SH-SY5Y (cell line): ENCODE results near the gene NAV2.

Experiments used
- GATA2 ChIP-seq: IDR thresholded peaks from 2 replicates; pipeline ENCODE4 v1.6.1; 2011; ENCODE audit warnings: mild to moderate bottlenecking, low read depth, low read length
- GATA3 ChIP-seq: IDR thresholded peaks from 2 replicates; pipeline ENCODE4 v1.6.1; 2011; ENCODE audit warnings: low read depth, mild to moderate bottlenecking, low read length, moderate library complexity

DNA sequence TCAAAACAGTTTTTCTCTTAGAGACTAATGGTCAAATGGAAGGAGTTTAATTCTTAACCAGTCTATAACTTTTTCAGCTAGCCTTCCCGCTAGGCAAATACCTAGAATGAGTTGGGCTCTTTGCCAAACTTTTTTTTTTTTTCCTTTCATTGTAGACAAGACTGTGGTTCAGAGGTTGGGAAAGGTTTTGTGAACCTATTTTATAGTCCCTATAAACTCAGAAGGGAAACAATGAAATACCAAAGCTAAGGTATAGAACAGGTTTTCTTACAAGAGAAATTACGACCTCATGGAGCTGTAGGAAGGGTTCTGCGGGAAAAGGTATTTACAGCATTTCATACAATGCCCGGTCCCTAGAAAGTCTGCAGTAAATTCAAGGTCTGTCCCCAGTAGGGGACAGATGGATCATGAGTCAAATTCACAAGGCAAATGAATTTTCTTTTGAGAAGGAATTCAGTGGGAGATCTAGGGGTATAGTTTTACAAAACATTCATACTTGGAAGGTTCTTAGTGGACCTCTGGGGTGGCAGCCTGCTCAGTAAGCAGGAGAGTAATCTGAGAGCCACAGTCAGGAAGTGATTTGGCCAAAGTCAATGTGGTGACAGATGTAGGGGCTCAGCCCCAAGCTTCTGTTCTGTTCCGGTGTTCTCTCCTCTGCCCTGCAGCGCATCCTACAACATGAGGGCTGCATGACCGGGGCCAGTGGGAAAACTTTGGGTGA lies 300.9 kb downstream of the NAV2 start:
- no peak for TF ChIP-seq GATA2
- TF ChIP-seq GATA3: no peak
